ENCODE measurements around the gene KIR3DL3.
"Not testable (repeated sequence)": the region's sequence is repeated elsewhere in the genome, so short reads cannot be mapped to it uniquely, and the experiment has no call there.

Gene KIR3DL3

GRCh38 chr19:54729416-54730188 lies 5.4 kb downstream of the KIR3DL3 start:
- DNase-seq (ENCODE audit: extremely low read depth in 1 of 2, low read depth in 1 of 2): no peak

- no peak for DNase-seq (ENCODE audit: extremely low read depth in 1 of 2, low read depth in 1 of 2)
Observed at GRCh38 chr19:54731191-54731590, 6.9 kb downstream of the KIR3DL3 start.

GRCh38 chr19:54738306-54738705 lies 14.1 kb downstream of the KIR3DL3 start, which contains the start of gene KIR2DL3:
Gene KIR2DL3 (plus strand): TSS chr19:54738513. CDS start chr19:54738546, 33 bp downstream.
- DNase-seq (ENCODE audit: extremely low read depth in 1 of 2, low read depth in 1 of 2): not testable (repeated sequence)

- no peak for DNase-seq (ENCODE audit: extremely low read depth in 1 of 2, low read depth in 1 of 2)
Observed at GRCh38 chr19:54738715-54739114, 14.5 kb downstream of the KIR3DL3 start.

- DNase-seq (ENCODE audit: extremely low read depth in 1 of 2, low read depth in 1 of 2): no peak
Observed at GRCh38 chr19:54739587-54740497, 15.6 kb downstream of the KIR3DL3 start.

GRCh38 chr19:54741950-54742349 lies 17.7 kb downstream of the KIR3DL3 start:
- DNase-seq (ENCODE audit: extremely low read depth in 1 of 2, low read depth in 1 of 2): not testable (repeated sequence)

- not testable (repeated sequence) for DNase-seq (ENCODE audit: extremely low read depth in 1 of 2, low read depth in 1 of 2)
Observed at GRCh38 chr19:54744080-54744479, 19.8 kb downstream of the KIR3DL3 start.

- not testable (repeated sequence) for DNase-seq (ENCODE audit: extremely low read depth in 1 of 2, low read depth in 1 of 2)
Observed at GRCh38 chr19:54747614-54748322, 23.5 kb downstream of the KIR3DL3 start.

GRCh38 chr19:54750276-54750675 lies 26.0 kb downstream of the KIR3DL3 start:
- DNase-seq (ENCODE audit: extremely low read depth in 1 of 2, low read depth in 1 of 2): not testable (repeated sequence)

- not testable (repeated sequence) for DNase-seq (ENCODE audit: extremely low read depth in 1 of 2, low read depth in 1 of 2)
Observed at GRCh38 chr19:54756204-54757110, 32.2 kb downstream of the KIR3DL3 start.

- DNase-seq (ENCODE audit: extremely low read depth in 1 of 2, low read depth in 1 of 2): not testable (repeated sequence)
Observed at GRCh38 chr19:54758577-54758976, 34.3 kb downstream of the KIR3DL3 start.

GRCh38 chr19:54764219-54764618 lies 40.0 kb downstream of the KIR3DL3 start:
- DNase-seq (ENCODE audit: extremely low read depth in 1 of 2, low read depth in 1 of 2): not testable (repeated sequence)

GRCh38 chr19:54766464-54766863 lies 42.2 kb downstream of the KIR3DL3 start:
- DNase-seq (ENCODE audit: extremely low read depth in 1 of 2, low read depth in 1 of 2): not testable (repeated sequence)

GRCh38 chr19:54769646-54770045 lies 45.4 kb downstream of the KIR3DL3 start, which contains the start of gene KIR2DL1:
Gene KIR2DL1 (plus strand): TSS chr19:54769793. CDS start chr19:54769851, 58 bp downstream.
- not testable (repeated sequence) for DNase-seq (ENCODE audit: extremely low read depth in 1 of 2, low read depth in 1 of 2)

- not testable (repeated sequence) for DNase-seq (ENCODE audit: extremely low read depth in 1 of 2, low read depth in 1 of 2)
Observed at GRCh38 chr19:54770511-54770910, 46.3 kb downstream of the KIR3DL3 start.

GRCh38 chr19:54771018-54771960 lies 47.0 kb downstream of the KIR3DL3 start:
- DNase-seq (ENCODE audit: extremely low read depth in 1 of 2, low read depth in 1 of 2): not testable (repeated sequence)

GRCh38 chr19:54772666-54773065 lies 48.4 kb downstream of the KIR3DL3 start:
- not testable (repeated sequence) for DNase-seq (ENCODE audit: extremely low read depth in 1 of 2, low read depth in 1 of 2)

- not testable (repeated sequence) for DNase-seq (ENCODE audit: extremely low read depth in 1 of 2, low read depth in 1 of 2)
Observed at GRCh38 chr19:54775095-54775815, 51.0 kb downstream of the KIR3DL3 start.

Data from stimulated activated CD8-positive, alpha-beta memory T cell treated with anti-CD3 and anti-CD28 coated beads, Interleukin-7, amount 100 ng/mL, for 48 hours (primary cell).